Gastrocnemius medialis (tissue), 4 donors: ENCODE data around the gene HNRNPH3. TPM values are rescaled to one million over a fixed set of nuclear protein-coding genes. Genes with fewer than 3 reads are reported as not detected.

ENCODE experiments used
- ATAC-seq, 2 donors: fragments of 150-250 bp; one replicate each; pipeline ENCODE4 v1.9.1; 2016
- DNase-seq, 2 donors: peaks; one replicate each; pipeline ENCODE4 v3.0.0-alpha.2; 2019
- H3K27ac ChIP-seq, 4 donors: fragments of 200-600 bp; sonication (generic); 1 replicate in 1 of 4; 2 replicates in 3 of 4; pipeline ENCODE4 v1.5.1; 2016 to 2018; ENCODE audit warnings: mild to moderate bottlenecking in 2 of 4, moderate library complexity in 1 of 4
- H3K27me3 ChIP-seq, 3 donors: fragments of 200-600 bp; sonication (generic) in 2 of 3; 1 replicate in 1 of 3; 2 replicates in 2 of 3; pipeline versions ENCODE4 v1.5.1 to v1.6.0; 2016 to 2019; ENCODE audit warnings: mild to moderate bottlenecking in 1 of 3, moderate library complexity in 1 of 3
- H3K36me3 ChIP-seq, 2 donors: fragments of 200-600 bp; sonication (generic) in 1 of 2; one replicate each; pipeline ENCODE4 v1.5.1; 2017 to 2018
- H3K4me1 ChIP-seq, 2 donors: fragments of 200-600 bp; sonication (generic) in 1 of 2; one replicate each; pipeline ENCODE4 v1.5.1; 2016 to 2017; ENCODE audit warnings: mild to moderate bottlenecking in 2 of 2
- H3K4me3 ChIP-seq, 4 donors: fragments of 200-600 bp; sonication (generic) in 3 of 4; 1 replicate in 1 of 4; 2 replicates in 3 of 4; pipeline ENCODE4 v1.5.1; 2016 to 2019; ENCODE audit warnings: mild to moderate bottlenecking in 2 of 4
- H3K9me3 ChIP-seq, 3 donors: fragments of 200-600 bp; sonication (generic) in 2 of 3; 1 replicate in 1 of 3; 2 replicates in 2 of 3; pipeline ENCODE4 v1.5.1; 2016 to 2019
- POLR2A ChIP-seq, 2 donors: fragments of 450-650 bp; IDR thresholded peaks; one replicate each; pipeline ENCODE4 v1.6.1; 2017; ENCODE audit warnings: antibody characterized with exemption in 2 of 2, mild to moderate bottlenecking in 2 of 2, moderate library complexity in 2 of 2
- in situ Hi-C, 4 donors: fragments of 200-750 bp; cut with MboI; loops; one replicate each; pipeline versions ENCODE4 v1.15.0 to v1.8.0; 2017; ENCODE audit warnings: low sequenced_read_pairs in 4 of 4
- intact Hi-C: fragments of 100-400 bp; cut with DNase I; formaldehyde crosslinking; loops from one replicate; pipeline ENCODE4 v1.15.1; 2023; ENCODE audit warnings: low total_unique reads
- total RNA-seq, 4 donors: library from RNA; depleted of rRNA; stranded (reverse); fragments of >200 nt; gene quantifications; one replicate each; pipeline versions ENCODE4 v1.1.0 to v1.2.3, GENCODE V29; 2016
- TF ChIP-seq, protein P1 (sequence below), 5 experiments: fragments of 450-650 bp in 3 of 5; fragments of 200-600 bp in 2 of 5; sonication (generic) in 2 of 5; IDR thresholded peaks in 4 of 5; conservative IDR thresholded peaks in 1 of 5; 1 replicate in 4 of 5; 2 replicates in 1 of 5; pipeline ENCODE4 v1.5.1; 2016 to 2019; ENCODE audit warnings: antibody characterized with exemption in 5 of 5, mild to moderate bottlenecking in 3 of 5, moderate library complexity in 3 of 5

Gene HNRNPH3
- total RNA-seq = 10 to 100 TPM; 19.7 to 51.6 (median 25.8) TPM

- intact Hi-C loops (loop anchor here (1.0 to 10.0 kb wide), 8 partner anchors 76 to 667 kb away; partner anchors contain the start of genes CCAR1, HERC4, RUFY2 and SIRT1), in situ Hi-C loops (loop anchor here in 2 of 4 donors (25.0 kb wide), 2 partner anchors 269 to 444 kb away; partner anchors contain the start of gene SIRT1 (in 1 of the 2))
- TF ChIP-seq POLR2A (IDR thresholded peaks at IDR 0.05) = peak; percentile 100
- TF ChIP-seq, protein P1, sequence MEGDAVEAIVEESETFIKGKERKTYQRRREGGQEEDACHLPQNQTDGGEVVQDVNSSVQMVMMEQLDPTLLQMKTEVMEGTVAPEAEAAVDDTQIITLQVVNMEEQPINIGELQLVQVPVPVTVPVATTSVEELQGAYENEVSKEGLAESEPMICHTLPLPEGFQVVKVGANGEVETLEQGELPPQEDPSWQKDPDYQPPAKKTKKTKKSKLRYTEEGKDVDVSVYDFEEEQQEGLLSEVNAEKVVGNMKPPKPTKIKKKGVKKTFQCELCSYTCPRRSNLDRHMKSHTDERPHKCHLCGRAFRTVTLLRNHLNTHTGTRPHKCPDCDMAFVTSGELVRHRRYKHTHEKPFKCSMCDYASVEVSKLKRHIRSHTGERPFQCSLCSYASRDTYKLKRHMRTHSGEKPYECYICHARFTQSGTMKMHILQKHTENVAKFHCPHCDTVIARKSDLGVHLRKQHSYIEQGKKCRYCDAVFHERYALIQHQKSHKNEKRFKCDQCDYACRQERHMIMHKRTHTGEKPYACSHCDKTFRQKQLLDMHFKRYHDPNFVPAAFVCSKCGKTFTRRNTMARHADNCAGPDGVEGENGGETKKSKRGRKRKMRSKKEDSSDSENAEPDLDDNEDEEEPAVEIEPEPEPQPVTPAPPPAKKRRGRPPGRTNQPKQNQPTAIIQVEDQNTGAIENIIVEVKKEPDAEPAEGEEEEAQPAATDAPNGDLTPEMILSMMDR (IDR thresholded peaks at IDR 0.05 in 4 of 5, conservative IDR thresholded peaks at IDR 0.05 in 1 of 5) = peak in 3 of 5 experiments; percentile 6 to 17 (median 8)
- Histone ChIP-seq H3K9me3 (no peaks in the 10 kb centered on the region), H3K27me3 (no peaks in the 10 kb centered on the region), H3K36me3 (no peaks in the 10 kb centered on the region), H3K4me3 (peak within 1 kb of the TSS; percentile 94 to 98 (median 97)), H3K27ac (peak within 1 kb of the TSS; percentile 99 to 100 (median 100)), H3K4me1 (peaks cover 44 to 51% of the 10 kb centered on the region in 2 donors)
- DNase-seq (peak; percentile 98), ATAC-seq (peak; percentile 81 to 83)
Measured at GRCh38 chr10:68331455-68332258, at the start of gene HNRNPH3. Gene HNRNPH3 (plus strand): TSS chr10:68332064. CDS start chr10:68337222, 5,158 bp downstream.

- Histone ChIP-seq H3K4me3 (no peak overlapping the region), H3K27ac (no peak overlapping the region), H3K4me1 (no peaks in the 10 kb centered on the region), H3K27me3 (no peaks in the 10 kb centered on the region), H3K9me3 (no peaks in the 10 kb centered on the region), H3K36me3 (no peaks in the 10 kb centered on the region)
- DNase-seq (no peak), ATAC-seq (no peak)
- intact Hi-C loops = no loop called here
- in situ Hi-C loops = no loop called here
- TF ChIP-seq, protein P1 (IDR thresholded peaks at IDR 0.05 in 4 of 5, conservative IDR thresholded peaks at IDR 0.05 in 1 of 5) = no peak
Measured at GRCh38 chr10:68284062-68285001, 47.5 kb upstream of the HNRNPH3 start.

DNA sequence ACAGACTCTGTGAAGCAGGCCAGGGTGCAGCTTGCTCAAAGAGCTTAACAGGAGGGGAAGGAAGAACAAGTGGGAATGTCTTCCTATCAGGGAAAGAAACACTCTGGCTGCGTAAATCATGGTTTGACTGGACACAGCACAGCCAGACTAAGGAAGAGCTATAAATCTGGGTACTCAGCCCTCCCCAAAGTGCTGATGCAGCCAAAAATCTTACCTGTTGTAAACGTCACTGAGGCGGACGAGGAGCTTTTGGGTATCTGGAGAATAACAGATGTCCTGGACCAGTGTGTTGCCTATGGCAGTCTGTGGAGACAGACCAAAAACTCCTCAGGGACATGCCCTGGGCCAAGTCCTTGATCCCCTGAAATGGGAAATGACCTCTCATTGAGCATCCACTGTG, 43.1 kb upstream of the HNRNPH3 start:
- no peak for DNase-seq
- intact Hi-C loops = no loop called here

GRCh38 chr10:68290736-68291135, 41.1 kb upstream of the HNRNPH3 start:
- in situ Hi-C loops (no loop called here), intact Hi-C loops (no loop called here)
- Histone ChIP-seq H3K27ac (no peak overlapping the region), H3K4me3 (no peak overlapping the region), H3K27me3 (no peaks in the 10 kb centered on the region), H3K36me3 (no peaks in the 10 kb centered on the region), H3K4me1 (no peaks in the 10 kb centered on the region), H3K9me3 (no peaks in the 10 kb centered on the region)
- DNase-seq (no peak), ATAC-seq (no peak)
- no peak for TF ChIP-seq POLR2A (IDR thresholded peaks at IDR 0.05)
- TF ChIP-seq, protein P1 (IDR thresholded peaks at IDR 0.05 in 4 of 5, conservative IDR thresholded peaks at IDR 0.05 in 1 of 5) = no peak

More for the DNA sequence above, 43.1 kb upstream of the HNRNPH3 start:
- Histone ChIP-seq H3K4me1 (no peaks in the 10 kb centered on the region), H3K27me3 (no peaks in the 10 kb centered on the region), H3K9me3 (no peaks in the 10 kb centered on the region), H3K27ac (no peak overlapping the region), H3K4me3 (no peak overlapping the region), H3K36me3 (no peaks in the 10 kb centered on the region)
- TF ChIP-seq, protein P1 (IDR thresholded peaks at IDR 0.05 in 4 of 5, conservative IDR thresholded peaks at IDR 0.05 in 1 of 5) = no peak
- no peak for TF ChIP-seq POLR2A (IDR thresholded peaks at IDR 0.05)
- in situ Hi-C loops = no loop called here
- no peak for ATAC-seq
